Prostate gland (tissue), 2 donors: Measurements from ENCODE around the gene MAD1L1. TPM values are rescaled to one million over a fixed set of nuclear protein-coding genes. Genes with fewer than 3 reads are reported as not detected.

ENCODE experiments used
- DNase-seq: peaks from one replicate; pipeline ENCODE4 v3.0.0-alpha.2; 2019; ENCODE audit warnings: low spot score
- H3K27ac ChIP-seq, 2 donors: fragments of 200-600 bp; sonication (generic); 2 replicates each; pipeline ENCODE4 v1.5.1; 2017 to 2019
- H3K27me3 ChIP-seq: fragments of 200-600 bp; sonication (generic); replicated peaks from 2 replicates; pipeline ENCODE4 v1.5.1; 2019; ENCODE audit not compliant: insufficient read depth
- H3K36me3 ChIP-seq, 2 donors: fragments of 200-600 bp; sonication (generic); 1 replicate in 1 of 2; 2 replicates in 1 of 2; pipeline versions ENCODE4 v1.5.1 to v1.8.1; 2017 to 2019
- H3K4me1 ChIP-seq: fragments of 200-600 bp; sonication (generic); replicated peaks from 2 replicates; pipeline ENCODE4 v1.5.1; 2019
- H3K4me3 ChIP-seq, 2 donors: fragments of 200-600 bp; sonication (generic); 2 replicates each; pipeline ENCODE4 v1.5.1; 2017 to 2019
- H3K9me3 ChIP-seq: fragments of 200-600 bp; sonication (generic); 2 replicates; pipeline ENCODE4 v1.5.1; 2017
- POLR2A ChIP-seq: fragments of 450-650 bp; IDR thresholded peaks from one replicate; pipeline ENCODE4 v1.6.1; 2016; ENCODE audit warnings: antibody characterized with exemption, mild to moderate bottlenecking
- POLR2AphosphoS5 ChIP-seq: sonication (generic); formaldehyde crosslinking; IDR thresholded peaks from one replicate; pipeline ENCODE4 v1.6.1; 2017; ENCODE audit warnings: antibody characterized with exemption
- WGBS: methylation state at CpG from one replicate; pipeline ENCODE4 v1.1.5; 2018; 5-methylcytosine and 5-hydroxymethylcytosine counted together
- intact Hi-C: fragments of 100-400 bp; cut with DNase I; formaldehyde crosslinking; loops from one replicate; pipeline ENCODE4 v1.14.2; 2022
- total RNA-seq, 2 donors: library from RNA; depleted of rRNA; stranded (reverse); fragments of >200 nt; gene quantifications; one replicate each; pipeline ENCODE4 v1.1.0, GENCODE V29; 2016
- TF ChIP-seq, protein P1 (sequence below), 4 experiments: fragments of 200-600 bp in 2 of 4; fragments of 450-650 bp in 2 of 4; sonication (generic) in 2 of 4; IDR thresholded peaks; 1 replicate in 3 of 4; 2 replicates in 1 of 4; pipeline ENCODE4 v1.5.1; 2016 to 2019; ENCODE audit warnings: antibody characterized with exemption in 4 of 4, mild to moderate bottlenecking in 2 of 4, moderate library complexity in 2 of 4

Gene MAD1L1
- total RNA-seq, 2 donors from 2014 or later = 79.3 to 91.9 TPM

GRCh38 chr7:2031451-2031845, 201.3 kb downstream of the MAD1L1 start:
- no peak for DNase-seq
- no peaks in the 10 kb centered on the region for H3K36me3 ChIP-seq
- H3K27me3 ChIP-seq = no peaks in the 10 kb centered on the region
- 95% methylated on average over 13 of the region's 13 CpGs for WGBS
- H3K27ac ChIP-seq = no peak overlapping the region
- intact Hi-C loops = no loop called here
- no peak overlapping the region for H3K4me3 ChIP-seq
- TF ChIP-seq, protein P1, sequence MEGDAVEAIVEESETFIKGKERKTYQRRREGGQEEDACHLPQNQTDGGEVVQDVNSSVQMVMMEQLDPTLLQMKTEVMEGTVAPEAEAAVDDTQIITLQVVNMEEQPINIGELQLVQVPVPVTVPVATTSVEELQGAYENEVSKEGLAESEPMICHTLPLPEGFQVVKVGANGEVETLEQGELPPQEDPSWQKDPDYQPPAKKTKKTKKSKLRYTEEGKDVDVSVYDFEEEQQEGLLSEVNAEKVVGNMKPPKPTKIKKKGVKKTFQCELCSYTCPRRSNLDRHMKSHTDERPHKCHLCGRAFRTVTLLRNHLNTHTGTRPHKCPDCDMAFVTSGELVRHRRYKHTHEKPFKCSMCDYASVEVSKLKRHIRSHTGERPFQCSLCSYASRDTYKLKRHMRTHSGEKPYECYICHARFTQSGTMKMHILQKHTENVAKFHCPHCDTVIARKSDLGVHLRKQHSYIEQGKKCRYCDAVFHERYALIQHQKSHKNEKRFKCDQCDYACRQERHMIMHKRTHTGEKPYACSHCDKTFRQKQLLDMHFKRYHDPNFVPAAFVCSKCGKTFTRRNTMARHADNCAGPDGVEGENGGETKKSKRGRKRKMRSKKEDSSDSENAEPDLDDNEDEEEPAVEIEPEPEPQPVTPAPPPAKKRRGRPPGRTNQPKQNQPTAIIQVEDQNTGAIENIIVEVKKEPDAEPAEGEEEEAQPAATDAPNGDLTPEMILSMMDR (IDR thresholded peaks at IDR 0.05) = no peak
- no peak for TF ChIP-seq POLR2A
- TF ChIP-seq POLR2AphosphoS5 = no peak
- H3K4me1 ChIP-seq = no peaks in the 10 kb centered on the region
- no peaks in the 10 kb centered on the region for H3K9me3 ChIP-seq

DNA sequence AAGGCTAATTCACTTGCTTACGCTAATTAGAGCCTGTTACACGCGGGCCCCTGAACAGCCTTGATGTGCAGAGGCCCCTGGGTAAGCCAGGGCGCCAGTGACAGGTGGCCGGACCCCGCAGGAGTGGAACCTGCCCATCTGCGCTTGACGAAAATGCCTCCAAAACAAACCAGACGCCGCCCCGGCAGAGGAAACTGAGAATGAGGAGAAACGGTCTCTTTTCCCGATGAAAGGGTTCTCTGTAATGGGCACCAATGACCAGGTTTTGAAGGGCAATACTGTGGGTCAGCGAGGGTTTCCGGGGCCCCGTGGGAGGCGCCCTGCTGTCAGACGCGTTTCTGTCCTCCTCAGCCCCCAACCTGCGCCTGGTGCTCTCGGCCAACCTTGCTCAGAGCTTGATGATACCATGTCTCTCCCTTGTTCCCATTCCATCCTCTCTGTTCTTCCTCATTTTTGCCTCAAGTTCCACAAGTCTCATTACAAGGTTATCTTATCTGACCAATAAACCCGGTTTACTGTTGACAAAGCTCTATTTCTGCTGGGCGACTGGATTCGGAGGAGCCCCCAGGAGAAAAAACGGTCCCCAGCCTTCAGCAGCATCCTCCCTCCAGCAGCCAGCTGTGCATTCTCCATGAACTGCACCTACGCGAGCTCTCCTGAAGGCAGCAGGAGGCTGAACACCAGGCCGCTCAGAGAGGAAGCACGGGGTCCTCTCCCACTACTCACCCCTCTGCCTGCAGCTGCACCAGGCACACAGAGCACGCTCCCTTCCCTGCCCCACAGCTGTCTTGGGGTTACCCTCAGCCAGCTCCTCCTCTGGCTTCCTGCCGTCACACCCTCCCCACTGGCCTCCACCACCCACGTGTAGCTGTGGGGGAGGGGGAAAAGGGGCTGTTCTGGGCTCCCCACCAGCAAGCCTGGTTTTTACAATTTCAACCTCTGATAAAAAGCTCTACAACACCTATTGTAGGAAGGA, 202.0 kb downstream of the MAD1L1 start:
- H3K36me3 ChIP-seq = no peaks in the 10 kb centered on the region
- no peaks in the 10 kb centered on the region for H3K4me1 ChIP-seq
- no peak for TF ChIP-seq POLR2AphosphoS5
- TF ChIP-seq POLR2A = no peak
- TF ChIP-seq, protein P1 (IDR thresholded peaks at IDR 0.05) = no peak
- no peaks in the 10 kb centered on the region for H3K9me3 ChIP-seq
- H3K27ac ChIP-seq = no peak overlapping the region
- intact Hi-C loops = no loop called here
- H3K4me3 ChIP-seq = no peak overlapping the region
- WGBS = 89% methylated on average over 32 of the region's 32 CpGs
- no peaks in the 10 kb centered on the region for H3K27me3 ChIP-seq
- no peak for DNase-seq

- intact Hi-C loops = no loop called here
- H3K4me3 ChIP-seq = no peak overlapping the region
Measured at GRCh38 chr7:2029936-2030335, 202.8 kb downstream of the MAD1L1 start.

DNA sequence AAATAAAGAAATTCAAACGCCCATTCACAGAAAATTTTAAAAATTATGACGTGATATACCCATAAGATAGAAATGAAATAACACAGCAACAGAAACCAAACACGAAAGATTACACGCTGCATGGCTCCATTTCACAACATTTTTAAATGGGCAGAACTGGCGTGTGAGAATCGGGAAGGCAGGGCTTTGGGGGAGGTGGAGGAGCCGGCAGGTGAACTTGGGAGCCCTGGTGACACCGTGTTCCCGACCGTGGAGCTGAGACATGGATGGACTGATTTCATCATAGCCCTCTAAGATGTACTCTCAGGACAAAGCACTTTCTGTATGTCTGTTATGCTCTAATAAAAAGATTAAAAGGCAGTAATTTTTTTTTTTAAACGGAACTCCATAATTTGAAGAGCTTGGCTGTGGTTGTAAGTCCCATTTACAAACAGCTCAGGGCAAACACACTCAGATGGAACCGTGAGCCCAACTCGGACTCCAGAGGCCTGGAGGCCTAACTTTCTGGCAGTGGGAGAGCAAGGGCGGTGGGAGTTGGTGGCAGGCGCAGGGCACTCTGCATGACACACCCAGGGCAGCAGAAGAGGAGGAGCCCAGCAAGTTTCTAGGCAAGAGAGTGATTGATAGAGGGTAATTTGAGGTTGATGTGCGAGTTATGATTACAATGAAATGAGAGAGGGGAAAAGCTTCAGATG, 203.4 kb downstream of the MAD1L1 start:
- DNase-seq = peak; percentile 37
- TF ChIP-seq POLR2A = no peak
- TF ChIP-seq, protein P1 (IDR thresholded peaks at IDR 0.05) = no peak
- peak; percentile 37 for TF ChIP-seq POLR2AphosphoS5
- Histone ChIP-seq H3K36me3 (no peaks in the 10 kb centered on the region), H3K27me3 (no peaks in the 10 kb centered on the region), H3K4me3 (no peak overlapping the region), H3K27ac (no peak overlapping the region), H3K9me3 (no peaks in the 10 kb centered on the region), H3K4me1 (no peaks in the 10 kb centered on the region)
- 44% methylated on average over 16 of the region's 16 CpGs for WGBS
- intact Hi-C loops = no loop called here

More at GRCh38 chr7:2029936-2030335, 202.8 kb downstream of the MAD1L1 start:
- Histone ChIP-seq H3K4me1 (no peaks in the 10 kb centered on the region), H3K27ac (no peak overlapping the region), H3K9me3 (no peaks in the 10 kb centered on the region), H3K36me3 (no peaks in the 10 kb centered on the region), H3K27me3 (no peaks in the 10 kb centered on the region)
- TF ChIP-seq, protein P1 (IDR thresholded peaks at IDR 0.05) = no peak
- TF ChIP-seq POLR2AphosphoS5 (no peak), POLR2A (no peak)
- DNase-seq = no peak
- 92% methylated on average over 15 of the region's 15 CpGs for WGBS
